GM21528 (cell line): ENCODE measurements around the gene ANKMY2.
"Not testable (repeated sequence)": the region's sequence is repeated elsewhere in the genome, so short reads cannot be mapped to it uniquely, and the experiment has no call there.

Source experiments
- ATAC-seq: cut with Tn5 transposase; IDR thresholded peaks from one replicate; pipeline ENCODE4 v1.9.1; 2021; ENCODE audit warnings: mild to moderate bottlenecking, moderate library complexity; ENCODE audit not compliant: unreplicated experiment, low FRiP score

ANKMY2 gene

DNA sequence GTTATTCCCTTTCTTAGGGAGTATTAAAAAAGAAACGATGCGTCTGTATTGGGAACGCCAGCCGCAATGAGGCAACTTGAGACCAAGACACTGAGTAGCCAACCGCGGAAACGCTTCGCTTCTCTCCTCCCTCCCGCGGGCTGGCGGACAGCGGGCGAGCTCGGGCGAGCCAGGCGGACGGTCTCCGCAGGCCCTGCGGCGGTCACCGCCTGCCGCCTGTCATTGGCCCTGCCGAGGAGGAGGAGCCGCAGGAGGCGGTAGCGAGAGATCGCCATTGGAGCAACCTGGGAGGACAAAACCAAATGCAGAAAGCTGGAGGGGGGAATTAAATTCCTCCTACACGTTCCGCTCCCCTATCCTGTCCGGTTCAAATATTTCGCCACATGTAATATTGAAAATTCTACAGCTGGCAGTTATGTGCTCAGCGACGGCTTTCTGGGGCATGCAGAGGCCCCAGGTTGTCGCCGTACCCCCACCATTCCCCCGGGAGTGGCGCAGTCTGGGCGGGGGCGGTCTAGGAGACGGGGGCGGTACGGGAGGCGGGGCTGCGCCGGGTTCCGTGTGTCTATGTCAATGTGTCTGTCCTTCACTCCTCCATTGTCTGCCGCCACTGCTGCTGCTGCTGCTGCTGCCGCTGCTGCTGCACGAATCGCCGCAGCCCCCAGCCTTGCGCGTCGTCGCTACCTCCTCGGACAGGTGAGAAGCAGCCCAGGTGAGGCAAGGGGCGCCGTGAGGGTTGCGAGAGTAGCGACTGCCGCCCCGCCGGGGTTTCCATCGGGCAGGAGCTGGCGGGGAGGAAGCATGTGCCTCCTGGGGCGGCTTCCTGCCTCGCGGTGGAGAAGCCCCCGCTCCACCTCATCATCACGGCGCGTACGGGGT is at the start of gene ANKMY2, which contains the start of gene BZW2:
TSS of gene ANKMY2 (minus strand) at position 162 of the 879 bp plus-strand sequence. CDS start 181 bp downstream, outside the sequence.
TSS of gene BZW2 (plus strand) at position 589 of the 879 bp plus-strand sequence. CDS start 19,263 bp downstream, outside the sequence.
- ATAC-seq, result peak; percentile 99

GRCh38 chr7:16694806-16695205 is 49.3 kb upstream of the ANKMY2 start:
- no peak for ATAC-seq

DNA sequence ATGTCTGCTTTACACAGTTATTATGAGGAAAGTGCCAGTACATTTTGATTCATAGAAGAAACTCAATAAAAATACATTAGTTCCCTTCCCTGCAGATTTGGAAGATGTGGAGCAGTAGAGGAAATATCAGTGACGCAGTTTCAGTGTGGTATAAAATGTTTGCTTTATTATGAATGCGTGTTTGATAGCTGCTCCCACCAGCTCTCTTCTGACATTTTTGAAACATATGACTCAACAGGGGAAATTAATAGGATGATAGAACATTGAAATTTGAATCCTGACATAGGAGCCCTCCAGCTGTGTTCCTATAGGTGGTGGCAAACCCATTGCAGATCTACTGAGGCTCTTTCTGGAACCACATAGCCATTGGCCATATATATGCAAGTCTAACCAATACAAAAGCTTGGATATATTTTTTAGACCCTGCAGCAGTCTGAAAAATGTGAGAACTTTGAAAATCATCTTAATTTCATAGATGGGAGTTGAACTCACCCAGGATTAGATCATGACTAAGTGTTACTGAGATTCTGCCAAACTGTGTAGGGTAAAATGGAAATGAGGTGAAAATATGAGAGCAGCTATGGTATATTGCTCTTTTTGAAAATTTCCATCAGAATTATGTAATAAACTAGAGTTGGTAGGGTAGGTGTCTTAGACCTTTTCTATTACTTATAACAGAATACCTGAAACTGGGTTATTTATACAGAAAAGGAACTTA is 48.2 kb upstream of the ANKMY2 start:
- ATAC-seq, result no peak

- no peak for ATAC-seq
These were observed 45.7 kb upstream of the ANKMY2 start for GRCh38 chr7:16691241-16691640.

DNA sequence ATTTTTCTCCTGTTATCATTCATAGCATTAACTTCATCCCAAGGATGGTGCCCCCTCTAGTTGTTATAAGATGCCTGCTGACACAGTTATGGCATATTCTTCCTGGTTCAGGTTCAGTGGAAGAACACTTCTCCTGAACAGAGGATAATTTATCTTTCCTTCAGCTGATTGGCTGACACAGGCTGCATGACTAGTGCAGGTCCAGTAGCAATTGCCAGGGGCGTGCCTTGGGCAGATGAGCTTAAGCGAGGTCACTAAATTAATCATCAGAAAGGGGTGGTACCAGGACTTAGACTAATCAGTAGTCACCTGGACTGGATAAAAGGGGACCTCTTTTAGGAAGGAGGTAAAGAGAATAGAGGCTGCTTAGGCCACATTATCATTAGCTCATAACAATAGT is 42.7 kb upstream of the ANKMY2 start:
- no peak for ATAC-seq

DNA sequence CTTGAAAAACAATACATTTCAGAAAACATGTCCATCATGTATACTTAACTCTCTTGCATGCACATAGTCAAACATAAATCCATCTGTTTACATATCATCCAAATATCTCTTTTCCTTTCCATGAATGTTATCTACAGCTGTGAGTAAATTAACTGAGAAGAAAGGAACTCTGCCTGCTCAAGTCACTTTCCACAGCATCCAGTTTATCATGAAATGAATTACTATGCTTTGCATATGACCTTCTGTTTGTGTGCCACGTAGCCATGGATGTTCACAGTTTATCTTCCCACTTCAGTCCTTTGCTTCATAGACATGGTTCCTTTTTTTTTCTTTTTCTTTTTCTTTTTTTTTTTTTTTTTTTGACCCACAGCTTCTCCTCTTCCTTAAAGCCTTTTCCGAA is 40.0 kb upstream of the ANKMY2 start:
- ATAC-seq, result no peak

DNA sequence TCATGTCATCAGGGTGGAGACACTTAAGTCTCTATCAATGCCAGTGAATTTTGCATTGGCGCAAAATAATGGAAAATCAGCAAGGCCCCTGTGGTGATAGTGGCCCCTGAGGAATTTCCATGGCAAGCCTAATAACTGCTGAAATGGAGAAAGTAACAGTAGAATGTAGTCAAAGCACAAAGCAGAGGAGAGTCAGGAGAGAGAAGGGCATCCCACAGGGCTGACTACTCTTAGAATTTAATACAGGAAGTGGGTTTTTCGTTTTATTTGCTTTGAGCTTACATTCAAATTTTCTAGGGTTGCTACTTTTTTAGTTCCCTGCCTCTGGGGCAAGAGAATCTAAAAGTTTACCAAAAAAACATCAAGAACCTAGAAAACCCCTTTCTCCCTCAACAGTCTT is 39.4 kb upstream of the ANKMY2 start:
- ATAC-seq, result no peak

GRCh38 chr7:16678645-16679566 is 33.4 kb upstream of the ANKMY2 start:
- not testable (repeated sequence) for ATAC-seq

DNA sequence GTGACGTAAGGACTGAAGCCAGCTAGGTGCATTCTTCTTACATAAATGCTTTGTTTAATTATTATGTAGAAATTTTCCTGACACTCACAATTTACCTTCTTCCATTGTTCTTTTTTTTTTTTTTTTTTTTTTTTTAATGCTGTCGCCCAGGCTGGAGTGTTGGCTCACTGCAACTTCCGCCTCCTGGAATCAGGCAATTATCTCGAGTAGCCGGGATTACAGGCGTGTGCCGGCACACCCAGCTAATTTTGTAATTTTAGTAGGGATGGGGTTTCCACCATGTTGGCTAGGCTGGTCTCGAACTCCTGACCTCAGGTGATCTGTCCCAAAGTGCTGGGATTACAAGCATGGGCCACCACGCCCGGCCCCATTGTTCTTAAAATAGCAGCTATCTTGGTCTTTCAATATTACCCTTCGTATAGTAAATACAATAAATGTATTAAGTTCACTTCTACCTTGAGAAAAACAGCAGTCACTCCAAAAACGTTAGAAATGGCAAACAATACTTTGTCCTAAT is 32.5 kb upstream of the ANKMY2 start:
- ATAC-seq, result no peak

DNA sequence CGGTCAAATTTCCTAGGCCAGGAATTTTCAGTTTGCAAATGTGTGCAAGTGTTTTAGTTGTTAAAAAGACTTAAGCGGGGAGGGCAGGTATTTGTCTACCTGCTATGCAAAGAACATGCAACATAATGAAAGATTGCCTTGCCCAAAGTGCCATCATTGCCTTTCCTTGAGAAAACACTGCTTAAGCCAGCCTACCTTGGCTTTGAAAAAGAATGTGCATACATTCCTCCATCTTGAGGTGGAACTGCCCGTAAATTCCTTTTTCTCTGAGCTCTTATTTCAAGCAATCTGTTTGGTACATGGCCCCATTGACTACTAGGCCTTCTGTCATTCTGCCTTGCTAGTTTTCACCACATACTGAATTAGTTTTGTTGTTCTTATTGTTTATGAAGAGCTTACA is 29.7 kb upstream of the ANKMY2 start:
- ATAC-seq, result no peak

GRCh38 chr7:16671811-16672210 is 26.3 kb upstream of the ANKMY2 start:
- ATAC-seq, result no peak

- ATAC-seq, result no peak
These were observed 25.3 kb upstream of the ANKMY2 start for GRCh38 chr7:16670731-16671344.

DNA sequence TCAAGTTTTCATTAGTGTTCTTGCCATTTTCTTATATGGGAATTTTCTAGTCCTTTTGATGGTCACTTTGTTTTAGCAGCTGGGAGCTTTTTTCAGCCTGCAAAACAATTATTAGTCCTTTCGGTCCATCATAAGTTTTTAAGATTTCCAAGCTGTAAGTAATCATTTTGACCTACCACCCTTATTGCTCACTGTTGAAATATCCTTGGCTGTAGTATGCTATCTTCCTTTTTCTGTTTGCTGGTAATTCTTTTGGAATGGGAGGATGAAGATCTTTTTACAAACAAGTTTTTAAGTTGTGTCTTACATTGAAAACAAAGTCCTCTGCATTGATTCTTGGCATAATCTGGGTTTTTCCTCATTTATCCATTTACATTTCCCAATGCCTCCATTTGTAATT is 24.5 kb upstream of the ANKMY2 start:
- ATAC-seq, result no peak

GRCh38 chr7:16669581-16669980 is 24.0 kb upstream of the ANKMY2 start:
- ATAC-seq, result no peak

DNA sequence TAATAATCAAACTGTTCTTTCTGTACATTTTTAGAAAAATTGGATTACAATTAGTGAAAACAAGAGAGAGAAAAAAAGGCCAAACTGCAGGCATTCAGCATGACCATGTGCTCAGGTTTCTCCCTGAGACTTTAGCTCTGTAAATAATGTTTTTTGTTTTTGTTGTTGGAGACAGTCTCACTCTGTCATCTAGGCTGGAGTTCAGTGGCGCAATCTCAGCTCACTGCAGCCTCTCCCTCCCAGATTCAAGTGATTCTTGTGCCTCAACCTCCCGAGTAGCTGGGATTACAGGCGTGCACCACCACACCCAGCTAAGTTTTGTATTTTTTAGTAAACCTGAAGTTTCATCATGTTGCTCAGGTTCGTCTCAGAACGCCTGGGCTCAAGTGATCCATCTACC is 23.4 kb upstream of the ANKMY2 start:
- ATAC-seq, result no peak

DNA sequence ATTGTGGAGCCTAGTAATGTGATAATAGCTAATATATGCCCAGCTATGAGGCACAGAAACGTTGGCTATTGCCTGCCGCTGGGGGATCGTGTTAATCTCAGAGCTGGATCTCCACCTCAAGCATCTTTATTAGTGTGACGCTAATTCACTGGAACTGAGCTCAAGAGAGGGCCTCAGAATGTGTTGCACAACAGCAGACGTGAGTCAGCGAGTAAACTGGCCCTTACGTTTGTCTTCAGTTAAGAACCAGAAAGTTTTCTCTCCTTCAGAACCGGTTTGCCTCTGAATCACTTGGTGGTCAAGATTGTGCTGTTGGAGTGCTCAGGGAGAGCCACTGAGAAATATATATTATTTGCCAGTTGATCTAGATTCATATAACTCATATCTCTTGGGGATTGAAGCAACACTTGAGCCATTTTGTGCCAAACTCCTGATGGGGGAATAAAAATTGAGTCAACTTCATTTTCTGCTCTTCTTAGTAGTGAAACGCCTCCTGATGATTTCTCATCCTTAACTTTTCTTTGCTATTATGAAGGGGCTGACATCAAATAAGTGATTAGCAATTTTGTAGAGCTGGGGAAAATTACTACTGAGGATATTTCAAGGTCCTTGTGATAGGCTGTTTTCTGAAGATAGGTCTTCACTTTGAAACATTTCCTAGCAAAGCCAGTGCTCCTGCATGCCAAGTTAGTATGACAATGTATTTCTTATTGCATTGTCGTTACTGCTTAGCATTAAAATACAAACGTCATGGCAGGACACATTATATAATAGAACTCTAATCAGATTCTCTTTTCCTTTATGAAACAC is 22.7 kb upstream of the ANKMY2 start:
- ATAC-seq, result no peak

- no peak for ATAC-seq
These were observed 21.8 kb upstream of the ANKMY2 start for GRCh38 chr7:16667355-16667754.

DNA sequence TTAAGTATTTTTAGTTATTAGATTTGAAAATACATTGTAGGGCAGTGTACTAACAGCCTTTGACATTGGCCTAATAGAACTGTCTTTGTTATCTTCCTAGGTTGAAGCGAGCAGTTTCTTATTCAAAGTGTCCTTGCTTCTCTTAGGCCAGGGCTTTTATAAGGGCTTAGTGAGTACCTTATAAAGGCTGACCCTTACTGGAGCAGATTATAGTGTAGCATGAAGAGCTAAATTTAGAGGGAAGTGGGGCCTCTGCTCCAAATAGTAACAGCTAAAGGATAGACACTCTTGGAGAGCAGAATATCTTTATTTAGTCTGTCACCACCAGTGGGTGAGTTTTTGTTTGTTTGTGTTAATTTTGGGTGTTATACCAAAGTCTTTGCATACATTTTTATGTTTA is 16.4 kb upstream of the ANKMY2 start:
- ATAC-seq, result no peak
